Measurements from ENCODE around the gene ASB14.

Gene ASB14

GRCh38 chr3:57257678-57258077, 34.8 kb downstream of the ASB14 start:
- DNase-seq (ENCODE audit: low read depth): no peak

- no peak for DNase-seq (ENCODE audit: low read depth)
These were observed 35.6 kb downstream of the ASB14 start for GRCh38 chr3:57256844-57257243.

GRCh38 chr3:57252404-57252803, 40.1 kb downstream of the ASB14 start:
- DNase-seq (ENCODE audit: low read depth): no peak

GRCh38 chr3:57244946-57245345, 47.5 kb downstream of the ASB14 start:
- DNase-seq (ENCODE audit: low read depth): no peak

GRCh38 chr3:57234613-57235575, 57.6 kb downstream of the ASB14 start:
- DNase-seq (ENCODE audit: low read depth): no peak

- no peak for DNase-seq (ENCODE audit: low read depth)
These were observed 58.7 kb downstream of the ASB14 start for GRCh38 chr3:57233799-57234198.

- no peak for DNase-seq (ENCODE audit: low read depth)
These were observed 62.5 kb downstream of the ASB14 start for GRCh38 chr3:57230006-57230405.

GRCh38 chr3:57227930-57228751, 64.3 kb downstream of the ASB14 start:
- peak; percentile 17 for DNase-seq (ENCODE audit: low read depth)

GRCh38 chr3:57227204-57227929, 65.1 kb downstream of the ASB14 start, which contains the start of gene APPL1:
TSS of gene APPL1 (plus strand) at chr3:57227729. CDS start at chr3:57227884, 155 bp downstream.
- peak; percentile 81 for DNase-seq (ENCODE audit: low read depth)

- no peak for DNase-seq (ENCODE audit: low read depth)
These were observed 66.3 kb downstream of the ASB14 start for GRCh38 chr3:57226176-57226575.

- DNase-seq (ENCODE audit: low read depth): no peak
These were observed 67.6 kb downstream of the ASB14 start for GRCh38 chr3:57224856-57225255.

- no peak for DNase-seq (ENCODE audit: low read depth)
These were observed 70.6 kb downstream of the ASB14 start for GRCh38 chr3:57221883-57222282.

All from activated T-helper 9 cell treated with anti-CD3 and anti-CD28 coated beads, Interleukin-2, amount 50 U/mL, for 16 hours (primary cell).